IMR-90 (cell line): Measurements from ENCODE around the gene SRSF7. TPM values are rescaled to one million over a fixed set of nuclear protein-coding genes. Genes with fewer than 3 reads are reported as not detected.

Experiments used
- ATAC-seq: fragments of 200-7000 bp; cut with Tn5 transposase; 2 replicates; pipeline ENCODE4 v1.9.1; 2020; ENCODE audit warnings: low read depth, mild to moderate bottlenecking, moderate library complexity
- BruUV-seq: library from RNA; stranded (reverse); fragments of 400-500 nt; replicated peaks from 2 replicates; lab custom pipeline; 2021; lab: Mats Ljungman, UMichigan
- CTCF ChIA-PET: fragments of 300-600 bp; formaldehyde crosslinking; extraction: SDS; loops from one replicate; lab custom pipeline; 2021; ENCODE audit warnings: antibody characterized with exemption; lab: Yijun Ruan, JAX
- POLR2A ChIA-PET: fragments of 300-600 bp; sonication (Branson Sonifier 250); formaldehyde crosslinking; loops from one replicate; lab custom pipeline; 2022; ENCODE audit warnings: antibody characterized with exemption; ENCODE audit not compliant: unreplicated experiment; lab: Charles Lee
- DNase-seq: peaks from one replicate; pipeline ENCODE4 v3.0.0; 2013
- H2AFZ ChIP-seq: replicated peaks from 2 replicates; pipeline ENCODE3; 2013; ENCODE audit warnings: low read length, mild to moderate bottlenecking; ENCODE audit not compliant: poor library complexity
- H2AK5ac ChIP-seq: 2 replicates; pipeline ENCODE4 v1.6.1; 2013; ENCODE audit warnings: low read depth, low read length, inconsistent platforms
- H2AK9ac ChIP-seq: replicated peaks from 2 replicates; pipeline ENCODE3; 2013; ENCODE audit warnings: mild to moderate bottlenecking, low read depth, low read length, moderate library complexity; ENCODE audit not compliant: poor library complexity
- H2BK120ac ChIP-seq: 2 replicates; pipeline ENCODE4 v1.6.1; 2013; ENCODE audit warnings: low read depth, low read length, inconsistent platforms
- H2BK15ac ChIP-seq: 3 replicates; pipeline ENCODE4 v1.6.1; 2013; ENCODE audit warnings: low read depth, low read length, inconsistent platforms
- H2BK20ac ChIP-seq: 2 replicates; pipeline ENCODE4 v1.6.1; 2013; ENCODE audit warnings: low read depth, mild to moderate bottlenecking, inconsistent platforms, low read length, moderate library complexity
- H2BK5ac ChIP-seq: 2 replicates; pipeline ENCODE4 v1.6.1; 2013; ENCODE audit warnings: mild to moderate bottlenecking, low read depth, low read length, inconsistent platforms; ENCODE audit not compliant: poor library complexity, severe bottlenecking
- H3K14ac ChIP-seq: replicated peaks from 2 replicates; pipeline ENCODE4 v1.6.1; 2013; ENCODE audit warnings: low read depth, low read length, inconsistent platforms
- H3K18ac ChIP-seq: 2 replicates; pipeline ENCODE4 v1.6.1; 2013; ENCODE audit warnings: low read depth, low read length, control low read depth
- H3K23ac ChIP-seq: 2 replicates; pipeline ENCODE4 v1.6.1; 2013; ENCODE audit warnings: low read depth, low read length, inconsistent platforms
- H3K27ac ChIP-seq: 2 replicates; pipeline ENCODE4 v1.5.1; 2013; ENCODE audit warnings: mild to moderate bottlenecking, control low read depth, low read length; ENCODE audit not compliant: insufficient read depth
- H3K27me3 ChIP-seq: 2 replicates; pipeline ENCODE4 v1.6.1; 2013; ENCODE audit warnings: low read length; ENCODE audit not compliant: control insufficient read depth, insufficient read depth
- H3K36me3 ChIP-seq: 2 replicates; pipeline ENCODE4 v1.6.1; 2013; ENCODE audit warnings: low read length, mixed read lengths; ENCODE audit not compliant: control insufficient read depth, insufficient read depth
- H3K4ac ChIP-seq: 2 replicates; pipeline ENCODE4 v1.6.1; 2013; ENCODE audit warnings: low read depth, low read length, inconsistent platforms
- H3K4me1 ChIP-seq: 2 replicates; pipeline ENCODE4 v1.6.1; 2013; ENCODE audit warnings: low read length, mixed read lengths; ENCODE audit not compliant: control insufficient read depth, insufficient read depth
- H3K4me2 ChIP-seq: 2 replicates; pipeline ENCODE4 v1.6.1; 2013; ENCODE audit warnings: low read depth, mild to moderate bottlenecking, control low read depth, low read length, moderate library complexity
- H3K4me3 ChIP-seq: 2 replicates; pipeline ENCODE4 v1.5.1; 2013; ENCODE audit warnings: low read depth, mild to moderate bottlenecking, control low read depth, low read length, moderate library complexity; ENCODE audit not compliant: insufficient read depth
- H3K56ac ChIP-seq: 2 replicates; pipeline ENCODE4 v1.6.1; 2013; ENCODE audit warnings: low read length, inconsistent platforms; ENCODE audit not compliant: insufficient read depth; ENCODE audit errors: extremely low read depth
- H3K79me1 ChIP-seq, 2 experiments: 2 replicates each; pipeline ENCODE4 v1.6.1; 2013; ENCODE audit warnings: low read length in 2 of 2, inconsistent platforms in 1 of 2, low read depth in 1 of 2
- H3K9ac ChIP-seq: 2 replicates; pipeline ENCODE4 v1.6.1; 2013; ENCODE audit warnings: low read depth, low read length, control low read depth
- H3K9me1 ChIP-seq: 2 replicates; pipeline ENCODE4 v1.6.1; 2013; ENCODE audit warnings: low read length, inconsistent platforms; ENCODE audit not compliant: insufficient read depth
- H3K9me3 ChIP-seq: 2 replicates; pipeline ENCODE4 v1.6.1; 2013; ENCODE audit warnings: low read length; ENCODE audit not compliant: control insufficient read depth, insufficient read depth
- H4K20me1 ChIP-seq: 2 replicates; pipeline ENCODE4 v1.6.1; 2013; ENCODE audit warnings: low read length, inconsistent platforms; ENCODE audit not compliant: insufficient read depth
- H4K5ac ChIP-seq: 2 replicates; pipeline ENCODE4 v1.6.1; 2013; ENCODE audit warnings: mild to moderate bottlenecking, low read depth, low read length, control low read depth
- H4K8ac ChIP-seq, 2 experiments: 2 replicates each; pipeline ENCODE4 v1.6.1; 2013; ENCODE audit warnings: low read depth in 2 of 2, low read length in 2 of 2, control low read depth in 1 of 2, inconsistent platforms in 1 of 2
- H4K91ac ChIP-seq: 2 replicates; pipeline ENCODE4 v1.6.1; 2013; ENCODE audit warnings: low read depth, low read length, inconsistent platforms; ENCODE audit not compliant: insufficient read depth
- BHLHE40 ChIP-seq: fragments of 150-350 bp; IDR thresholded peaks from 2 replicates; pipeline ENCODE4 v1.6.1; 2016; ENCODE audit warnings: mild to moderate bottlenecking, low read depth, low read length
- CEBPB ChIP-seq: IDR thresholded peaks from 2 replicates; pipeline ENCODE4 v1.6.1; 2012; ENCODE audit warnings: low read depth, low read length, improper control_type of control experiment
- CHD1 ChIP-seq: IDR thresholded peaks from 2 replicates; pipeline ENCODE4 v1.6.1; 2012; ENCODE audit warnings: low read depth, low read length, improper control_type of control experiment
- FOS ChIP-seq: fragments of 150-350 bp; IDR thresholded peaks from 2 replicates; pipeline ENCODE4 v1.6.1; 2016; ENCODE audit warnings: low read depth, low read length
- MAZ ChIP-seq: IDR thresholded peaks from 2 replicates; pipeline ENCODE4 v1.6.1; 2012; ENCODE audit warnings: low read depth, mild to moderate bottlenecking, low read length, improper control_type of control experiment, moderate library complexity, borderline replicate concordance
- POLR2A ChIP-seq: IDR thresholded peaks from 2 replicates; pipeline ENCODE4 v1.6.1; 2012; ENCODE audit warnings: mild to moderate bottlenecking, low read depth, low read length
- RAD21 ChIP-seq: IDR thresholded peaks from 2 replicates; pipeline ENCODE4 v1.6.1; 2012; ENCODE audit warnings: low read length, improper control_type of control experiment
- RCOR1 ChIP-seq: IDR thresholded peaks from 2 replicates; pipeline ENCODE4 v1.6.1; 2012; ENCODE audit warnings: mild to moderate bottlenecking, low read length, improper control_type of control experiment; ENCODE audit not compliant: insufficient replicate concordance
- RFX5 ChIP-seq: IDR thresholded peaks from 2 replicates; pipeline ENCODE4 v1.8.0; 2012; ENCODE audit warnings: low read depth, mild to moderate bottlenecking, low read length, moderate library complexity
- SMC3 ChIP-seq: fragments of 150-350 bp; IDR thresholded peaks from 2 replicates; pipeline ENCODE4 v1.6.1; 2016; ENCODE audit warnings: low read depth, mild to moderate bottlenecking, antibody characterized with exemption, low read length, moderate library complexity
- WGBS, 2 experiments: methylation state at CpG; one replicate each; pipeline versions ENCODE4 v1.1.5 to v1.1.7; 2013; ENCODE audit warnings: missing lambda C conversion rate in 2 of 2; ENCODE audit not compliant: insufficient read length in 1 of 2; ENCODE audit errors: extremely low coverage in 2 of 2; 5-methylcytosine and 5-hydroxymethylcytosine counted together
- dilution Hi-C: fragments of 300-500 bp; cut with HindIII; formaldehyde crosslinking; loops from one replicate; pipeline ENCODE4 v1.14.3; 2018; ENCODE audit warnings: low sequenced_read_pairs; ENCODE audit not compliant: unreplicated experiment
- in situ Hi-C: fragments of 300-500 bp; cut with MboI; formaldehyde crosslinking; loops from 3 replicates; pipeline ENCODE4 v1.14.3; 2019; ENCODE audit warnings: low sequenced_read_pairs, inconsistent platforms, mixed read lengths
- intact Hi-C: fragments of 100-400 bp; cut with micrococcal nuclease; formaldehyde crosslinking; loops from 2 replicates; pipeline ENCODE4 v1.10.0; 2022
- polyA plus RNA-seq, 3 experiments: library from polyadenylated mRNA; depleted of rRNA; stranded (reverse); fragments of >200 nt; gene quantifications; 2 replicates each; pipeline ENCODE4 v1.2.3, GENCODE V29; 2012; ENCODE audit warnings: low replicate concordance in 1 of 3
- total RNA-seq: library from RNA; depleted of rRNA; stranded (reverse); fragments of >200 nt; gene quantifications from 2 replicates; pipeline ENCODE4 v1.2.3, GENCODE V29; 2012
- TF ChIP-seq, protein P1 (sequence below): conservative IDR thresholded peaks from 2 replicates; pipeline ENCODE4 v1.5.1; 2012; ENCODE audit warnings: mild to moderate bottlenecking, low read depth, low read length, improper control_type of control experiment
- TF ChIP-seq, protein P2 (sequence below): fragments of 150-350 bp; IDR thresholded peaks from 2 replicates; pipeline ENCODE4 v1.6.1; 2017; ENCODE audit warnings: mild to moderate bottlenecking, antibody characterized with exemption, low read length, low read depth

Gene SRSF7
- total and polyA plus RNA-seq, 2 of the 4 experiments (the other 2 are of a cell fraction): 148 to 191 TPM

DNA sequence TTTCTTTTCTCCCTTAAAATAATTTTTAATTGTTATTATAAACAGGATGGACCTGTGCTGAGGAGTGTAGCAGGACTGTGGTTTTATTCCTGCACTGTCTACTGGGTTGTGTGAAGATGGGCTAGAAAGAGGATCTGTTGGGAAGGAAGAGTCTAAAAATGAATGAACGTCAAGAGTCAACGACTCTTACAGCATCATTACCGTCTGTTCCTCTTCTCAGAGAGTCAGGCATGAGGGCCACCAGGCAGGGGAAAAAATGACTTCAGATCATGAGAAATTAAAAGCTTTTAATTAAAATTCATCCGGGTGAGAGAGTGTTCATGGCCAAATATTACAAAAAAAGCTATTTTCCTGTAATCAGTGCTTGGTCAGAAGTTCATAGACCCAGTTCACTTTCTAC, 32.6 kb downstream of the SRSF7 start:
- CTCF ChIA-PET: no interaction called here
- no peak overlapping the region for H3K23ac ChIP-seq
- no peak overlapping the region for H3K4ac ChIP-seq
- ATAC-seq (no peak), DNase-seq (no peak)
- no peak overlapping the region for H2BK5ac ChIP-seq
- no peak overlapping the region for H2BK20ac ChIP-seq
- no peak overlapping the region for H2BK120ac ChIP-seq
- no peak overlapping the region for H4K8ac ChIP-seq
- 0 out of 2 replicates have a peak, but pooled peaks cover 13% of the 10 kb centered on the region for H3K9me1 ChIP-seq
- no peak overlapping the region for H2BK15ac ChIP-seq
- H3K4me3 ChIP-seq: no peak overlapping the region
- TF ChIP-seq SMC3 (no peak), CHD1 (no peak), MAZ (no peak), RCOR1 (no peak), BHLHE40 (no peak), FOS (no peak), RFX5 (no peak), CEBPB (no peak), RAD21 (no peak), POLR2A (no peak)
- TF ChIP-seq, protein P1, sequence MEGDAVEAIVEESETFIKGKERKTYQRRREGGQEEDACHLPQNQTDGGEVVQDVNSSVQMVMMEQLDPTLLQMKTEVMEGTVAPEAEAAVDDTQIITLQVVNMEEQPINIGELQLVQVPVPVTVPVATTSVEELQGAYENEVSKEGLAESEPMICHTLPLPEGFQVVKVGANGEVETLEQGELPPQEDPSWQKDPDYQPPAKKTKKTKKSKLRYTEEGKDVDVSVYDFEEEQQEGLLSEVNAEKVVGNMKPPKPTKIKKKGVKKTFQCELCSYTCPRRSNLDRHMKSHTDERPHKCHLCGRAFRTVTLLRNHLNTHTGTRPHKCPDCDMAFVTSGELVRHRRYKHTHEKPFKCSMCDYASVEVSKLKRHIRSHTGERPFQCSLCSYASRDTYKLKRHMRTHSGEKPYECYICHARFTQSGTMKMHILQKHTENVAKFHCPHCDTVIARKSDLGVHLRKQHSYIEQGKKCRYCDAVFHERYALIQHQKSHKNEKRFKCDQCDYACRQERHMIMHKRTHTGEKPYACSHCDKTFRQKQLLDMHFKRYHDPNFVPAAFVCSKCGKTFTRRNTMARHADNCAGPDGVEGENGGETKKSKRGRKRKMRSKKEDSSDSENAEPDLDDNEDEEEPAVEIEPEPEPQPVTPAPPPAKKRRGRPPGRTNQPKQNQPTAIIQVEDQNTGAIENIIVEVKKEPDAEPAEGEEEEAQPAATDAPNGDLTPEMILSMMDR: no peak
- TF ChIP-seq, protein P2, sequence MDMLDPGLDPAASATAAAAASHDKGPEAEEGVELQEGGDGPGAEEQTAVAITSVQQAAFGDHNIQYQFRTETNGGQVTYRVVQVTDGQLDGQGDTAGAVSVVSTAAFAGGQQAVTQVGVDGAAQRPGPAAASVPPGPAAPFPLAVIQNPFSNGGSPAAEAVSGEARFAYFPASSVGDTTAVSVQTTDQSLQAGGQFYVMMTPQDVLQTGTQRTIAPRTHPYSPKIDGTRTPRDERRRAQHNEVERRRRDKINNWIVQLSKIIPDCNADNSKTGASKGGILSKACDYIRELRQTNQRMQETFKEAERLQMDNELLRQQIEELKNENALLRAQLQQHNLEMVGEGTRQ: no peak
- BruUV-seq: no TSS peak
- no peak overlapping the region for H3K56ac ChIP-seq
- H4K91ac ChIP-seq: no peak overlapping the region
- H2AK9ac ChIP-seq: no peak overlapping the region
- no peak overlapping the region for H2AFZ ChIP-seq
- no peaks in the 10 kb centered on the region for H3K36me3 ChIP-seq
- no peak overlapping the region for H2AK5ac ChIP-seq
- intact Hi-C loops: no loop called here
- no peak overlapping the region for H3K4me2 ChIP-seq
- dilution Hi-C loops: no loop called here
- H4K20me1 ChIP-seq: 0 out of 2 replicates have a peak, but pooled peaks cover 4% of the 10 kb centered on the region
- peaks cover 0 to 5% of the 10 kb centered on the region in 2 experiments; a peak in 1 of 4 replicates for H3K79me1 ChIP-seq
- H3K4me1 ChIP-seq: peaks cover 9% of the 10 kb centered on the region
- no peak overlapping the region for H3K14ac ChIP-seq
- POLR2A ChIA-PET: no interaction called here
- H3K18ac ChIP-seq: no peak overlapping the region
- in situ Hi-C loops: no loop called here
- no CpG with 5 or more reads among the region's 4 CpGs for WGBS, 2 experiments
- no peak overlapping the region for H4K5ac ChIP-seq
- H3K9me3 ChIP-seq: no peaks in the 10 kb centered on the region
- no peak overlapping the region for H3K9ac ChIP-seq
- no peaks in the 10 kb centered on the region for H3K27me3 ChIP-seq
- no peak overlapping the region for H3K27ac ChIP-seq
